ENCODE data around the gene HRH2.

The HRH2 gene

DNA sequence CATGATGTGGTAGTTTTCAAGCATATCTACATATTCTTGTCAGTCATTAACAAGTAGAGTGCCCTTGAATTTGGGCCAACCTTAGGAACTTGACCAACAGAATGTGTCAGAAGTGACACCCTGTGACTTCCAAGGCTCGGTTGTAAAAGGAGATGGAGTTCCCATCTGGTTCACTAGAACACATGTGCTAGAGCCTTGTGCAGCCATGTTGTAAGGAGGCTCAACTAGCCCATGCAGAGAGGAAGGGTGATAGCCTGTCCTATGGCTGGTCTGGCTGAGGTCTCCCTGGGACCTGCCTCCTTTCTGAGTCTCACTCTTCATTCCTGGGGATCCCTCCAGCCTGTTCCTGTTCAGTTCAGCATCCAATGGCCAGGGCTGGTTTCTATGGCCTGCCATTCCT lies 28.1 kb upstream of the HRH2 start:
- POLR2A ChIA-PET: no interaction called here
- CTCF ChIA-PET: no interaction called here

DNA sequence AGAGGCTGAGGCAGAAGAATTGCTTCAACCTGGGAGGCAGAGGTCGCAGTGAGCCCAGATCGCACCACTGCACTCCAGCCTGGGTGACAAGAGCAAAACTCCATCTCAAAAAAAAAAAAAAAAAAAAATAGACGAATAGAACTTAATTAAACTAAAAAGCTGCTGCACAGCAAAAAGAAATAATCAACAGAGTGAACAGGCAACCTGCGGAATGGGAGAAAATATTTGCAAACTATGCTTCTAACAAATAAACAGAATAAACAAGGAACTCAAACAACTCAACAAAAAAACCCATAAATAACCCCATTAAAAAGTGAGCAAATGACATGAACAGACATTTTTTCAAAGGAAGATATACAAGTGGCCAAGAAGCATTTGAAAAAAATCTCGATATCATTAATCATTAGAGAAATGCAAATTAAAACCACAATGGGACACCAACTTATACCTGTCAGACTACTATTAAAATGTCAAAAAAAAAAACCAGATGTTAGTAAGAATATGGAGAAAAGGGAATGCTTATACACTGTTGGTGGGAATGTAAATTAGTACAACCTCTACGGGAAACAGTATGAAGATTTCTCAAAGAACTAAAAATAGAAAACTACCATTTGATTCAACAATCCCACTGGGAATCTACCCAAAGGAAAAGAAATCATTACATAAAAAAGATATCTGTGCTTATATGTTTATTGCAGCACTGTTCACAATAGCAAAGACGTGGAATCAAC lies 21.9 kb upstream of the HRH2 start:
- no peak for DNase-seq (ENCODE audit: extremely low spot score)
- CTCF ChIA-PET: no interaction called here
- TF ChIP-seq ARNT (IDR thresholded peaks at IDR 0.05) (no peak), PKNOX1 (IDR thresholded peaks at IDR 0.05) (peak; percentile 32; the same call in 1 of the 2 replicates), LEF1 (IDR thresholded peaks at IDR 0.05; ENCODE audit: borderline replicate concordance) (no peak), ZNF384 (IDR thresholded peaks at IDR 0.05) (no peak), BHLHE40 (IDR thresholded peaks at IDR 0.05; ENCODE audit: borderline replicate concordance) (no peak), CTBP1 (IDR thresholded peaks at IDR 0.05; ENCODE audit: borderline replicate concordance) (no peak)
- POLR2A ChIA-PET: no interaction called here

More for the DNA sequence above, 28.1 kb upstream of the HRH2 start:
- TF ChIP-seq TARDBP (IDR thresholded peaks at IDR 0.05) (no peak), SUZ12 (IDR thresholded peaks at IDR 0.05) (no peak), ZNF384 (IDR thresholded peaks at IDR 0.05) (no peak), NFRKB (IDR thresholded peaks at IDR 0.05) (no peak), FOXM1 (IDR thresholded peaks at IDR 0.05; ENCODE audit: borderline replicate concordance) (no peak), CTBP1 (IDR thresholded peaks at IDR 0.05; ENCODE audit: borderline replicate concordance) (no peak), FOXK2 (IDR thresholded peaks at IDR 0.05) (no peak), SP1 (IDR thresholded peaks at IDR 0.05) (no peak), BHLHE40 (IDR thresholded peaks at IDR 0.05; ENCODE audit: borderline replicate concordance) (no peak), ARNT (IDR thresholded peaks at IDR 0.05) (no peak), LEF1 (IDR thresholded peaks at IDR 0.05; ENCODE audit: borderline replicate concordance) (no peak), HDGF (IDR thresholded peaks at IDR 0.05; ENCODE audit: borderline replicate concordance) (no peak), ELF4 (IDR thresholded peaks at IDR 0.05) (no peak), PKNOX1 (IDR thresholded peaks at IDR 0.05) (no peak), L3MBTL2 (conservative IDR thresholded peaks at IDR 0.05) (no peak)
- DNase-seq (ENCODE audit: extremely low spot score): no peak

DNA sequence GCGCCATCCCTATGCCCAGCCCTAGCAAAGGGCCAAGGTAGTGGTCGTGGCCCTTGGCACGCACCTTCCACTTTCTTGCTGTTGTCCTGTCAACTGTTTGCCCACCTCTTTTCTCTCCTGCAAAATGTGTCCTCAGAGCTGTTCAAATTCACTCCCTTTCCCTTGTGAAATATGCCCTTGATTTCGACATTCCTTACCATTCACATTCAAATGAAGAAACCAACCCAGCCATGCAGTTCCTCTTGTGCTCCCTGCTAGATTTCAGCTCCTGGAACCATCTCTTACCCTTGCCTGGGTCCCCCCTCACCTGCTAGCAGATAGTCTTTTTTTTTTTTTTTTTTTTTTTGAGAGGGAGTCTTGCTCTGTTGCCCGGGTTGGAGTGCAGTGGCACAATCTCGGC lies 19.6 kb upstream of the HRH2 start:
- TF ChIP-seq FOXA1 (IDR thresholded peaks at IDR 0.05) (no peak), ZNF384 (IDR thresholded peaks at IDR 0.05) (no peak), FOXK2 (IDR thresholded peaks at IDR 0.05) (no peak), PKNOX1 (IDR thresholded peaks at IDR 0.05) (no peak), FOXM1 (IDR thresholded peaks at IDR 0.05; ENCODE audit: borderline replicate concordance) (no peak), SUZ12 (IDR thresholded peaks at IDR 0.05) (no peak), L3MBTL2 (conservative IDR thresholded peaks at IDR 0.05) (no peak)
- ChIA-PET CTCF (no interaction called here), POLR2A (no interaction called here)
- DNase-seq (ENCODE audit: extremely low spot score): no peak

DNA sequence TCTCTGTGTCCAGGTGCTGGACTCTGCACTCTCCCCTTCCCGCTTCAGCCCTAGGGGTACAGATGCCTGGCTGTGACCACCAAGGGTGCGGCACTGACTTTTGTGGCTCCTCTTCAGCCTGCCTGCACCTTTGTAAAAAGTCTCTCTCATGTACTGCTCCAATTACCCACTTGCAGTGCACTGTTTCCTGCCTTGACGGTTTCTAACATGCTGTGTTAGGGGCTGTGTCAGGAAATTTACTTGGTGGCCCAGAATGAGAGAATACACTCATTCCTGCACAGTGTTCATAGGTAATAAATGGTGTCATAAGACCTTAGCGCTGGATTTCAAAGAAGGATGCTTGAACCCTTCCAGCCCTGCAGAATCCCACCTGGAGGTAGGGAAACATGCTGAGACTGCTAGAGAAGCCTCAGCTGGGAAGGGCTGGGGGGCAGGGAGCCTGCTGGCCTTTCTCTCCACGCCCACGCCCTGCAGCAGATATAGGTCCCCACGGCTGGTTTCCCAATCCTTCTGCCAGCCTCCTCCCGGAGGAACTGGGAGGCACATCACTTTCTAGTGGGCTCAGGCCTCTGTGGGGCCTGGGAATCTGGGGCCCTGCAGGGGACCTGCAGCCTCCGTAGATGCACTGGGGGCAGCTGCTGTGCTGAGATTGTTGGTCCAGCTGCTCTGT lies 17.6 kb upstream of the HRH2 start:
- no peak for DNase-seq (ENCODE audit: extremely low spot score)
- POLR2A ChIA-PET: no interaction called here
- no peak for TF ChIP-seq ZNF384 (IDR thresholded peaks at IDR 0.05)
- no peak for TF ChIP-seq L3MBTL2 (conservative IDR thresholded peaks at IDR 0.05)
- TF ChIP-seq FOXM1 (IDR thresholded peaks at IDR 0.05; ENCODE audit: borderline replicate concordance): no peak
- no peak for TF ChIP-seq LEF1 (IDR thresholded peaks at IDR 0.05; ENCODE audit: borderline replicate concordance)
- no peak for TF ChIP-seq CTBP1 (IDR thresholded peaks at IDR 0.05; ENCODE audit: borderline replicate concordance)
- no peak for TF ChIP-seq FOXA1 (IDR thresholded peaks at IDR 0.05)
- no peak for TF ChIP-seq ARNT (IDR thresholded peaks at IDR 0.05)
- CTCF ChIA-PET: no interaction called here

DNA sequence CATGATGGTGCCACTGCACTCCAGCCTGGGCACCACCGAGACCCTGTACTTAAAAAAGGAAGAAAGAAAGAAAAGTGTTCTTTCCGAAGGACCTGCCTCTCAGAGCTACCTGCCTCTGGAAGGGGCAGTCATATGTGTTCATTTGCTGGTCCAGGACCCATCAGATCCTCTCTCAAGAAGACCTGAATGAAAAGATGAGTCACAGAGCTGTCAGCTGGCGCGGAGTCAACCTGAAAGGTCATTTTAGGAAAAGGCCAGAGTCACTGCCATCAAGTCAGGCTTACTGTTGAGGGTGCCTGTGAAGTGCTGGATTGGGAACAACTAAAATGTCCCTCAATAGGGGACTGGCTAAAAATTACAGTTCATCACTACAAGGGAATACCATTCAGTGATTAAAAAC lies 14.9 kb upstream of the HRH2 start:
- POLR2A ChIA-PET: no interaction called here
- CTCF ChIA-PET: no interaction called here
- DNase-seq (ENCODE audit: extremely low spot score): no peak
- TF ChIP-seq SUZ12 (IDR thresholded peaks at IDR 0.05) (no peak), FOXM1 (IDR thresholded peaks at IDR 0.05; ENCODE audit: borderline replicate concordance) (no peak), FOXA1 (IDR thresholded peaks at IDR 0.05) (no peak), ELF4 (IDR thresholded peaks at IDR 0.05) (no peak), TARDBP (IDR thresholded peaks at IDR 0.05) (no peak)

- CTCF ChIA-PET: no interaction called here
Measured at GRCh38 chr5:175646251-175646650, 11.6 kb upstream of the HRH2 start.

More at GRCh38 chr5:175646251-175646650, 11.6 kb upstream of the HRH2 start:
- DNase-seq (ENCODE audit: extremely low spot score): no peak
- TF ChIP-seq FOXA1 (IDR thresholded peaks at IDR 0.05) (no peak), PKNOX1 (IDR thresholded peaks at IDR 0.05) (no peak), L3MBTL2 (conservative IDR thresholded peaks at IDR 0.05) (no peak), TARDBP (IDR thresholded peaks at IDR 0.05) (no peak), ELF4 (IDR thresholded peaks at IDR 0.05) (no peak), FOXK2 (IDR thresholded peaks at IDR 0.05) (no peak), FOXM1 (IDR thresholded peaks at IDR 0.05; ENCODE audit: borderline replicate concordance) (no peak), NFRKB (IDR thresholded peaks at IDR 0.05) (no peak), ARNT (IDR thresholded peaks at IDR 0.05) (no peak), BHLHE40 (IDR thresholded peaks at IDR 0.05; ENCODE audit: borderline replicate concordance) (no peak), SUZ12 (IDR thresholded peaks at IDR 0.05) (no peak), SP1 (IDR thresholded peaks at IDR 0.05) (no peak)
- POLR2A ChIA-PET: no interaction called here

Data from HEK293T (cell line).